Putamen (tissue), 1 donor: Measurements from ENCODE around the gene FOXP4.

Experiments
- DNase-seq: peaks from one replicate; pipeline ENCODE4 v3.0.0-alpha.2; 2016; ENCODE audit warnings: low spot score

FOXP4 gene

GRCh38 chr6:41545703-41546474 lies at the start of gene FOXP4:
Gene FOXP4, plus strand, starts transcription at chr6:41546381. Its CDS starts 19,380 bp downstream, at chr6:41565761.
- DNase-seq = peak; percentile 94

GRCh38 chr6:41497573-41497972 lies 48.6 kb upstream of the FOXP4 start:
- no peak for DNase-seq

- no peak for DNase-seq
Measured at GRCh38 chr6:41497994-41498393, 48.2 kb upstream of the FOXP4 start.

- DNase-seq = no peak
Measured at GRCh38 chr6:41498968-41499599, 47.1 kb upstream of the FOXP4 start.

GRCh38 chr6:41500561-41500960 lies 45.6 kb upstream of the FOXP4 start:
- DNase-seq = no peak

GRCh38 chr6:41502566-41502916 lies 43.6 kb upstream of the FOXP4 start:
- DNase-seq = no peak

- DNase-seq = no peak
Measured at GRCh38 chr6:41502917-41503671, 43.1 kb upstream of the FOXP4 start.

GRCh38 chr6:41503827-41504465 lies 42.2 kb upstream of the FOXP4 start:
- DNase-seq = no peak

- no peak for DNase-seq
Measured at GRCh38 chr6:41504466-41505121, 41.6 kb upstream of the FOXP4 start.

GRCh38 chr6:41505122-41506049 lies 40.8 kb upstream of the FOXP4 start:
- DNase-seq = peak; percentile 28

GRCh38 chr6:41508479-41508878 lies 37.7 kb upstream of the FOXP4 start:
- no peak for DNase-seq

GRCh38 chr6:41509580-41509979 lies 36.6 kb upstream of the FOXP4 start:
- no peak for DNase-seq

GRCh38 chr6:41511443-41512060 lies 34.6 kb upstream of the FOXP4 start:
- DNase-seq = no peak

GRCh38 chr6:41512146-41512701 lies 34.0 kb upstream of the FOXP4 start:
- no peak for DNase-seq

GRCh38 chr6:41515995-41516394 lies 30.2 kb upstream of the FOXP4 start:
- DNase-seq = no peak

- no peak for DNase-seq
Measured at GRCh38 chr6:41518118-41518517, 28.1 kb upstream of the FOXP4 start.

GRCh38 chr6:41519305-41519744 lies 26.9 kb upstream of the FOXP4 start:
- DNase-seq = no peak

GRCh38 chr6:41519745-41520699 lies 26.2 kb upstream of the FOXP4 start:
- no peak for DNase-seq
